ENCODE data around the gene ARHGAP25.

The ARHGAP25 gene
- 81.3 to 216 (median 171) reads per million in 4 donors for total RNA-seq

- peak in 3 of 5 donors; percentile 27 to 90 (median 36) for DNase-seq
Measured at GRCh38 chr2:68734688-68735525, at the start of gene ARHGAP25. Gene ARHGAP25, plus strand, starts transcription at chr2:68734811. Its CDS starts 389 bp downstream, at chr2:68735200.

GRCh38 chr2:68686178-68686577 lies 48.4 kb upstream of the ARHGAP25 start:
- no peak for DNase-seq

DNA sequence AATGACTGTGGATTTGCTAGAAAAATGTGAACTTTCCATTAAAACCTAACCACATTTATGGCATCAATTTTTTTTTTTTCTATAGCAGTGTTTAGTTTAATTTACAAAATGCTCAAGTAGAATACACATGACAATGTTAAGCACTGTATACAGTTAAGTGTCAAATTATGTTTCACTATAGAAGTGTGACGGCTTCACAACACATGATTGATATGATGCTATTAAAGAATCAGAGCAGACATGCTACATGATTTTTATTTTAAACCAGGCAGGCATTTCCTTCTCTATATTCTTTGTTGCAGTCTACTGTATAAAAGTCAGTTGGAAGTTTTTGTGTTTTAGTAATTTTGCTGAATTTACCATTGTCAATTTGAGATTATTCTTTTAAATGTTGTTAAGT lies 47.6 kb upstream of the ARHGAP25 start:
- no peak for DNase-seq

DNA sequence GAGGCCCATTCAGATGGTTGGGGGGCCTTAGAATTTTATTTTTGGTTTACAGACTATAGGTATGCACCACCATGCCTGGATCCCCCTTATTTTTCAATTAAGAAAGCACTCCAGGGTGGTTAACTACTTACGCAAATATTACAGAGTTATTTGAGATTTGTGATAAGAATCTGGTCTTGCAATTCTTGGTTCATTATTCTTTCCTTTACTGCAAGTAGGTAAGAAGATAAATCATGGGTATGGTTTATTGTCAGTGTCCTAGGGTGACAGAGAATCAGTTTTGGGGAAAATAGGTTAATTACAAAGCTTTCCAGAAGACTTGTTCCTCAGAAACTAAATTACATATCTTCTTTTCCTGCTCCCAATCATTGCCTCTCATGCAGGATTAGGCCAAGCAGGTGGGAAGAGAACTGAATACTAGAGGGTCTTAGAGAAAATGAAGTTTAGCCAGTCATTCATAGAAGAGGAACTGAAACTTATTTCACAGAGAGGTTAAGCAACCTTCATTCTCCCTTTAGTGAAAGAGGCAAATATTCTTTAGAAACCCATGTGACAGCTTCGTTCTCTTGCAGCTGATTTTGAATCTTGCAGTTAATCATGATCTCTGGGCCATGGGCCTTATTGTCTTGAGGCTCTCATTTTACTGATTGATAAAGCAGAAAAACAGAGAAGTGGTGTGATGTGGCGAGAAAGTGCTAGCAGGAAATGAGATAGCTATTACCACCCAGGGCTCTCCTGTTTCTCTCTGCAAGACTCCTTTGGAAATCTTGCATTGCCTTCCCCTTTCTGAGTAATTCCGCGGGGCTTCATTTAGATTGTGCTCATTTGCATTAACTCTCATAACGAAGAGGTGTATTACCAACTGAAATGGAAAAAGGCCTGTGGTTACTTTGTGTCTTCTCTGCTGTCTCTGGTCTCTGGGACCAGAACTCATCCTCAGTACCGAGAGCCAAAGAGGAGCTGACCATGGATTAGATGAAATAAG lies 44.8 kb upstream of the ARHGAP25 start:
- DNase-seq = peak in 1 of 5 donors; percentile 56

DNA sequence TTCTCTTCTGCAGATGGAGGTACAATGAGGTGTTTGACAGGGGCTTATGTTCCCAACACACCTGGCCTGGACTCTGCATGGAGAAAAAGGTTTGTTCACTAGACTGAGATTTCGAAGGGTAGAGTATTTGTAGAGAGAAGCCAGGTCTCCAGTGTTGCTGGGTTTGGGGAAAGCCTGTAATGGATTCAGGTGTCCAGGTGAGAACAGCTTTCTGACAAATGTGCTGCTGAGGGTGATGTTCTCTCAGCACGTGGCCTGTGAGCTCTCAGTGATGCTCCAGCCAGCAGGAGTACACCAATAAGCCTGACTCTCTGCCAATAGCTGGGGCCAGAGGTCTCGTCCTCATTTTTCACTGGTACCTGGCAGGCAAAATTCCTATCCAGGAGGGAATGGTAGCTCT lies 43.8 kb upstream of the ARHGAP25 start:
- DNase-seq = no peak

GRCh38 chr2:68692511-68692910 lies 42.1 kb upstream of the ARHGAP25 start:
- no peak for DNase-seq

GRCh38 chr2:68693951-68694350 lies 40.7 kb upstream of the ARHGAP25 start:
- DNase-seq = no peak

DNA sequence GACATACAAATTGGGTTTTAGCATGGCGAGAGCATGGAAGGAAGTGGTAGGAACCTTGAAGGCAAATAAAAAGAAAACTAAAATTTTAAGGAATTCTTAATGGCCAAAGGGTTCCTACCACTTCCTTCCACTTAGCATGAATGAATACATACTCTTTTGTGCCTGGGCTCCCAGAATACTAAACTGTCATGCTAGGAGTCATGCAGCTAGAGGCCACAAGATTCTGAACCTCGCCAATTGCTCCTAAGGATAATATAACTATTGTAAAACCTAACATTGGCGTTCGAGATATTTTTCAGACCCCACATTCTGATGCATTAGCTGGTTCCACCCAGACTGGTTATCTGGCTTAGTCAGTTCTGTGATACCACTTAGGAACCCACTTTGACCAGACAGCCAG lies 38.6 kb upstream of the ARHGAP25 start:
- DNase-seq = no peak

- no peak for DNase-seq
Measured at GRCh38 chr2:68696554-68696953, 38.1 kb upstream of the ARHGAP25 start.

DNA sequence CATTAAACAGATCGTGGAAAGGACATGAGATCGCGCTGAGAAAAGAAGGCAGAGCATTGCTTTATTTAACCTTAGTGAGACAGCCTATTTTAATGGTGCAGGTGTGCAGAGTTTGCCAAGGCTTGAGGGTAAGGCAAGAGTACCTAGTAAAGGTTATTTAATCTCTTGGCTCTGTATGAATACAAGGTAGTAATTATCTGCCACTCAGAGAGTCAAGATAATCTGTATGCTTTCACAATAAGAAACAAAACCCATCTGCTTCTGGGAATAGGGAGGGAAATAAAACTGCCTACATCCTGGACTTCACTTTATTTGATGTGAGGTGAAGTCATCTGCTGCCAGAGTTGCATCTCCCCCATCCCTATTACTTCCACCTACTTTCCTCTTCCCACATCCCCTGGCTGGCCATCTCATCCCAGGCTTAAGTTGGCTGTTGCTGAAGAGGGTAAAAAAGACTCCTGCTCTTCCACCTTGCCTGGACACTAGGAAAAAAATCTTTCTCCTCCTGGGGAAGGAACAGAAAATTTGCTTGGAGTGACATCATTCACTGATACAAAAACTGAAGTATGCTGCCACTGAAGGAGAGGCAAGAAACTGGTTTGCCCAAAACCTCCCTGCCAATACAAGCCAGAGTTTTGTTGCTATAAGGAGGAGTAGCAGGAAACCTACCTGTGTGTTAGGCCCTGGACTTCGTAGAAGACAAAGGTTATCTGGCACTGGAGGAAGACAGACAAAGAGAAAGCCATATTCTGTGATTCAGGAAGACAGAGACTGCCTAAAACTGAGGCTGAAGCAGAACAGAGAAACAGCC lies 35.8 kb upstream of the ARHGAP25 start:
- no peak for DNase-seq

DNA sequence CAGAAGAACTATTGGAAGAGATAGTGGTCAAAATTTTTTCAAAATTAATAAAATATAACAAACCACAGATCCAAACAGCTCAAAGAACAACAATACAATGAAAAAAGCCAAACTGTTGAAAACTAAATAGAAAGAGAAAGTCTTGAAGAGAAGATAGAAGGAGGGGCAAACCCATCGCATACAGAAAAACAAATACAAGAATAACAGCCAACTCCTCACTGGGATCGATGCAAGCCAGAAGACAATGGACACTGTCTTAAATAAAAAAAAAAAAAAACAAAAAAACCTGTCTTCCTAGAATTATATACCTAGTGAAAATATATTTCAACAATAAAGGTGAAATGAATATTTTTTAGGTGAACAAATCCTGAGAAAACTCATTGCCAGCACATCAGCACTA lies 34.1 kb upstream of the ARHGAP25 start:
- no peak for DNase-seq

- no peak for DNase-seq
Measured at GRCh38 chr2:68706637-68707036, 28.0 kb upstream of the ARHGAP25 start.

DNA sequence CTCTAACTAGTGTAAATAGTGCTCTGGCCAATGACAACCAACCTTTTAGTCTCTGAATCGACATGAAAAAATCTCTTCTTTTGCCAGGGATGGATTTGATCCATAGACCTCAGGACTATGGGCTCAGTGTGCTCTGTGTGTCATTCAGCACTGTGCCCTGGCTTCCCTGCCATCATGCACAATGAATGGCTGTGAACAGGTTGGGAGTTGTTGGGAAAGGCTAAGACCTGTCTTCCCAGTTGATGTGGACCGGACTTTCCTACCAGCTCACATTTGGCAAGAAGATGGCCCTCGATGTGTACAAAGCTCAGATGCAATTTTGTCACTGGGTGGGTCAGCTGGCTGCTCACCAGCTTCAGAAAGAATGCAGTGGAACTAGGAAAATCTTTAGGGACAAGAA lies 26.0 kb upstream of the ARHGAP25 start:
- no peak for DNase-seq

DNA sequence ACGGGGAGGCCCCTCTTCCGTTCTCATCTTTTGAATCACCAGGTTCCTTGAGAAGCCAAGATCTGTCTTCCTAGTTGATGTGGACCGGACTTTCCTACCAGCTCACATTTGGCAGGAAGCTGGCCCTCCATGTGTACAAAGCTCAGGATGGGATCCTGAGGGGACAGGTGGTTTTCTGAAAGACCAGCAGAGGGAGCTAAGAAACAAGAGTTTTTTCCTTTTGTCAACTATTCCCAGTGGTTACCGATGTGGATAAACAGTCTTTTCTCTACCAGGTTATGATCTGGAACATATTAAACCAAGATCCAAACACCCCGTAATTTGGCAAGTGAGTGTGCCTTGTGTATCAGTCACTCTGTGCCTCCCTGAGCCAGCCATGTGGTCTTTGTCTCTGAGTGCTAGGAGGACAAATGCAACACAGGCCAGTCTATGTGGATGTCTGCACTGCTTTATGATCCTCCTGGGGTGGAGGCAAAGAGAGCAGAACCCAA lies 25.1 kb upstream of the ARHGAP25 start:
- DNase-seq = peak in 1 of 5 donors; percentile 55

DNA sequence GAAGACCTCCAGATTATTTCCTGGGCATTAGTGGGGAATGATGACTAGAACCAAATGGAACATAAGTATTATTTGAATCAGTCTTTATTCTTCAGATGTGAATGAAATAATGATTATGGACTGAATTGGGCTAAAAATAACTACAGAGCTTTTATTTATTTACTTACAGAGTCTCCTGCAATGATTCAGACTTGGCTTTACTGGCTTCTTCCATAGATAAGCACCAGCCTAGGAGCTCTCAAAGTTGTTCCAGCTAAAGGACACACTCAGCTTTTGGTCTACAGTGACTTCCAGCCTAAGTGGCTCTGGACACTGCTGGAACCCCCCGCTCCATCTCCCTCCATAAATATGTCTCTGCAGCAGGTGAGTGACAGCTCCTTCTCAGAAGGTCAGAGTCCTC lies 24.3 kb upstream of the ARHGAP25 start:
- DNase-seq = no peak

DNA sequence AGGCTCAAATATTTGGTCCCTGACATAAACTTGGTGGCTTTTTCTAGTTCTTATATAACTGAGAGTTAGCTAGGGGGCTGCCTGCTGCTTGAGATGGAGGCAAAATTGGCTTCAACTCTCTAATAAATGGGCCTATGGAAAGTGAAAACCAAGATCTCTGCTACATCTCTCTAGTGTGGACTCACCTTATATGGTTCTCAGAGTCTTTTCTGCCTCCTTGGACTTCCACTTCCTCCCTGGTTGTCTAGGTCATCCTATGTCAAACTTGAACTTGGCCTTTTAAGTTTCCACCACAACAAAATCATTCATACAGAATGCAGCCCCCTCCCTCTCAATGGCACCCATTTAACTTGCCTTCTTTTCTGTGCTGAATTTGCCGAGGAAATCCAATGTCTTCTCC lies 23.9 kb upstream of the ARHGAP25 start:
- no peak for DNase-seq

- peak in 1 of 5 donors; percentile 84 for DNase-seq
Measured at GRCh38 chr2:68714866-68715265, 19.7 kb upstream of the ARHGAP25 start.

DNA sequence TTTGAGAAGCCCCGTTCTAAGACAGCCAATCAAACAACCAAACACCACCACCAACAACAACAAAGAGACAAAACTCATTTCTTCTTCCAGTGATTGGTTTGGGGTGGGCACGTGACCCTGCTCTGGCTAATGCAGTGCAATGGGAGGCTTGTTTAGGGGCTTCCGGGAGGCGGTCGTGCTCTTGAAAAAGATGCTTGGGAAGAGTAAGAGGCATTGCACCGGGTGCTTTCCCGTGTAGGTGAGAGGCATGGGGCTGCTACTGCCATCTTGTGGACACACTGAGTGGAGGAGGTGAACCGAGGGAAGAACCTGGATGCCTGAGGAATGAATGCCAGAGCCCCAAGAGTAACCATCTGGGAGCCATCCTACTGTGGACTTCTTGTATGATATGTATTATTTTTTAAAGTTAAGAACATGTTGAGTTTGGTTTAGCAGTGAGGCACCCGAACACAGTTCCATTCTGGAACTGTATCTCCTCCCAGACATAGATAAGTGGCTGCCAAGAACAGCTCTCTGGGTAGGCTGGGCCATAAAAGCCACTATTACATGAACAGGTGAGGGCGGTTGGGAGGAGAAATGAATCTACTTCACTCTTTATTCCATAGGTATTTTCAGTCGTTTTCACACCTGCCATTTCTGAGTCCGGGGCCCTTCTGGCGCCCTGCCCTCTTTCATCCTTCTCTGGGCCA lies 19.1 kb upstream of the ARHGAP25 start:
- peak in 1 of 5 donors; percentile 61 for DNase-seq

GRCh38 chr2:68716604-68717304 lies 17.9 kb upstream of the ARHGAP25 start:
- peak in 1 of 5 donors; percentile 33 for DNase-seq

DNA sequence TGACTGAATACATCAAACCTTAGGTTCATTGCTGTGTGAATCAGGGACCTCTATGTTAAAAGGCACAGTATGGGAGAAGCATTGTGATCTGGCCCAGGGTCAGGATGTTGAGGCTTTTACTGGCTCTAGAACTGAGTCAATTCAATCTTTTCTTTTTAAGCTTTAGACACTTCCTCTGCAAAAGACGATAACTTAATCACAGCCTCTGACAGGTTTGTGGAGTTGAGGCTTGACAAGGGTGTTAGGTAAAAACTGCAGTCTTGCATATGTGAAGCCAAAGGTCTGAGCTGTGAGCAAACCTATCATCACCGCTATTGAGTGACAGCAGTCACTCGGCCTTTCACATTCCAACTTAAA lies 17.3 kb upstream of the ARHGAP25 start:
- peak in 1 of 5 donors; percentile 94 for DNase-seq

GRCh38 chr2:68719912-68720311 lies 14.7 kb upstream of the ARHGAP25 start:
- peak in 1 of 5 donors; percentile 87 for DNase-seq
